GM18867 (cell line): Measurements from ENCODE around the gene CCDC30.

ENCODE experiments used
- ATAC-seq: cut with Tn5 transposase; IDR thresholded peaks from one replicate; pipeline ENCODE4 v1.9.1; 2021; ENCODE audit warnings: mild to moderate bottlenecking, moderate library complexity; ENCODE audit not compliant: unreplicated experiment

The CCDC30 gene

GRCh38 chr1:42684139-42684538 lies 221.1 kb downstream of the CCDC30 start:
- no peak for ATAC-seq

- ATAC-seq, result no peak
Measured at GRCh38 chr1:42686418-42686817, 223.3 kb downstream of the CCDC30 start.

DNA sequence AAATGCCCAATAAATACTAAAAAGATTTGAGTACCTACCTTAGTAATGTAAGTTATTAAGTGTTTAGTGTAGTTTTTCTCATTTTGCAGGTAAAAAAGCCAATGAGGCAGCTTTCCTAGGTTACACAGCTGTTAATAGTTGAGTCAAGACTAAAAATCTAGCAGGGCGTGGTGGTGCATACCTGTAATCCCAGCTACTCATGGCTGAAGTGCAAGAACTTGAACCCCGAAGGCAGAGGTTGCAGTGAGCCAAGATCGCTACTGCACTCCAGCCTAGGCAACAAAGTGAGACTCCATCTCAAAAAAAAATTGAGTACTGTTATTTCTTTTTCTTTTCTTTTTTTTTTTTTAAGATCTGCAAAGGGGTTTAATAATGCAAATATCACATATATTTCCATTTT lies 226.8 kb downstream of the CCDC30 start:
- ATAC-seq, result no peak

DNA sequence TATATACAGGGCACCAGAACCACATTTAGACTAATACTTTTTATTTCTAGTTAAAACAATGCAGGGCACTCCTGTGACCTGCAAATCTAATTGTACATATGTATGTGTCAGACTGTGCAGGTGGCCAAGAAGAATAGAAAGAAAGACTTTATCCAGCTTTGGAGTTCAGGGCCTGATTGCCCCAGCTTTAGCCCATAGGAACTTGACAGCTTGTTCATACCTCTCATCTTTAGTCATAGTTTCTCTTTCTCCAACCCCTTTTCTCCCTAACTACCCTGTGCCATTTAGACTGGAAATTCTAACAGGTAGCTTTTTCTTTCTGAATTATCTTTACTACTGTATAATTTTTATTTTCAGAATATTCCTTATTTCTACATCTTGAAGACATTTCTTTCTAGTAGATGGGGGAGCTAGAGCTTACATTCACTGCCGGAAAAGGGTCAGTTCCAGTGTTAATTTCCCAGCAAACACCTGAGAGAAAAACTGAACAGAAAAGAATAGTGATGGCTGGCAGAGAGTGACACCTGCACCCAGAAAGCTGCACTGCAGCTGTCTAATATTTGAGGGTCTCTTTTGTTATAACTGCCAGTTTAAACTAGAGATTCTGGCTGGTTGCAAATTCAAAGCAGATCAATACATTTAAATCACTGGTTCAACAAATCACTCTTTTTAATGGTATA lies 227.5 kb downstream of the CCDC30 start:
- ATAC-seq, result no peak

DNA sequence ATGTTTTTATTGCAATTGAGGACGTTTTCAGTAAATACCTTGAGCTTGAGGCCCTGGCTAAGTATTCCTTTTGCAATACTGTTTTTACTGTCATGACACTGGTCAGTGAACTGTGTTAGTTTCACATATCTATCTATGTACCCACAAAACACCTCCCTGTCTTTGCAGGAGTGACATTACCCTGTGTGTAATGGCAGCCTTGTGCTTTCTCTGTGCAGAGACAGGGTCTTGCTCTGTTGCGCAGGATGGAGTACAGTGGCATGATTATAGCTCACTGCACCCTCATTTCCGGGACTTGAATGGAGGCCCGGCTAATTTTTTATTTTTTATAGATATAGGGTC lies 228.0 kb downstream of the CCDC30 start:
- no peak for ATAC-seq

DNA sequence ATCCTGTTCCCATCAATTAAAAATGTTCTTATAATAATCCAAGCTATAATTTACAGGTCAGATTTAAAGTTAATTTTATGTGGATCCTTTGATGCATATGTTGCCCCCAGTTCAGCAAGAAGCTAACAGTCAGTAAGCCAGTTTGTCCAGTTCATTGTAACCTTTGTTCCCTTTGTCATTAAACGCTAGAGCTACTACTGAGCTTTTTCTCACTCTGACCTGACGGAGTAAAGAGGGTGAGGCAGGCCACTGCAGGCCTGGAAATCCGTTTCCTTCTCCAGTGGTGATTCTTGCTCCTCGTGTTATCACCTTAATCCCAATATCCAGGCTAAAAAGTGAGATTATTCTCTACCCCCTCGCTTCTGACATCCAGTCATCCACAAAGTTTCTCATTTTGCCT lies 229.4 kb downstream of the CCDC30 start:
- ATAC-seq, result no peak

- no peak for ATAC-seq
Measured at GRCh38 chr1:42692911-42693310, 229.8 kb downstream of the CCDC30 start.

GRCh38 chr1:42698081-42698813 lies 235.2 kb downstream of the CCDC30 start:
- no peak for ATAC-seq

GRCh38 chr1:42700006-42700405 lies 236.9 kb downstream of the CCDC30 start:
- ATAC-seq, result no peak

DNA sequence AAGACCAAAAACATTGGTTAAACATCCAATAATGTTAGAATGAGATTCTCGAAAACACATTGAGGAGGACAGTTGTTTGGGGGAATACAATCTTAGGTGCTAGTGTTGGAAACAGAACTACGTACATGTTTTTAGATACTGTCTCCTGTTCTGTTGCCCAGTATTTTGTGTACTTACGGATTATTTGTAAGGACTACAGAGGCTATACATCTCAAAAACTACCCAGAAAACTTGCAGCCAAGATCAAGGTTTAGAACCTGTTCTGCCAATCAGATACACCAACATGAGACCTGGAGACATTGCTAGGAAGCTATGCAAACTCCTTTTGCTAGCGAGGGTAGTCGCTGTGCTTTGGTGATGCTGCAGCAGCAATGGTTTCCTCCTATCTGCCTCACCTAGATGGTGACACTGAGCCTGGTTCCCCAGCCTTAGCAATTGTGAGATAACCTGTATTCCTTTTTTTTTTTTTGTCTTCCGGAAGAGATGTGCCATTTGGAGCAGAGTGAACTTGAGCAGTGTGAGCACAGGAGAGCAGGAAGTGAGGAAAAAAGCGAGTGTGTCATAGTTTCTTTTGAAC lies 240.9 kb downstream of the CCDC30 start:
- no peak for ATAC-seq
